NCI-H510A treated with DMSO at 0.1 percent for 48 hours (cell line): ENCODE measurements around the gene GTF3C4.

Source experiments
- DNase-seq: peaks from one replicate; lab custom pipeline; 2025; lab: John Stamatoyannopoulos, UW

GTF3C4 gene

DNA sequence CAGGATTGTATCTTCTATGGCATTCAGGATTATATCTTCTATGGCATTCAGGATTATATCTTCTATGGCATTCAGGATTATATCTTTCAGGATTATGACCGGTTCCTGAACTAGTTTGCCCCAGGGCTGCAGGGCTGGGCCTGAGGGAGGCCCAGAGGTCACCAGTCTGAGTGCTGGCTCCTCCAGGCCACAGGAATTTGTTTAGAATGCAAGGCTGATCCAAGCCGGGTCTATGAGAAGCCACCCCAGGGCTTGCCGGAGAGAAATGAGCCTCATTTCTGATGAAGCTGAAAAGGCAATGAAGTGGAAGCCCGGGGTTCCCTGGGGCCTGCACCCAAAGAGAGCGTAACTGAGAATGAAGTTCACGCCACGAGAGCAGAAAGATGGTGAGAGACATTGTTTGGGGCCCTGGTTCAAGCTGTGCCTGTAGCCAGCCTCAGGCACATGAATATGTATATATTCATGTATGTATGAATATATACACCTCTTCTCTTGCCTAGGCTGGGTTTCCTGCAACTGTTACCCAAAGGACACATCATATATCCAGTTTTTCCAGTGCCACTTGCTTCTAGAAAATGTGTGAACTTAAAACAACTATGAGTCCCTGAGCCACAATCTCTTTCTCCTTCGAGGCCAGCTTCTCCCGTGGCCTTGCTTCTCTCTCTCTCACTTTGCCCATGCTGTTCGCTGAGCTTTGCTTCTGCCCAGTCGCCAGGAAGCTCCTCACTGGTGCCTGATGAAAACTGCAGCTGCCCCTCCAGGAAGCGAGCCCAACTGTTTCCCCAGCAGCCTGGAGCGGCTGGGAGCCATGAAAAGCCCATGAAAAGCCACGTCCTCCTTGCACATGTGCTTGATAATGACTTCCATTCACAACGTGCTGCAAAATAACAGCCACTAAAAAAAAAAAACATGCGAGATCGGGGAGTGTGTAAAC lies 62.3 kb downstream of the GTF3C4 start:
- DNase-seq, result no peak

DNA sequence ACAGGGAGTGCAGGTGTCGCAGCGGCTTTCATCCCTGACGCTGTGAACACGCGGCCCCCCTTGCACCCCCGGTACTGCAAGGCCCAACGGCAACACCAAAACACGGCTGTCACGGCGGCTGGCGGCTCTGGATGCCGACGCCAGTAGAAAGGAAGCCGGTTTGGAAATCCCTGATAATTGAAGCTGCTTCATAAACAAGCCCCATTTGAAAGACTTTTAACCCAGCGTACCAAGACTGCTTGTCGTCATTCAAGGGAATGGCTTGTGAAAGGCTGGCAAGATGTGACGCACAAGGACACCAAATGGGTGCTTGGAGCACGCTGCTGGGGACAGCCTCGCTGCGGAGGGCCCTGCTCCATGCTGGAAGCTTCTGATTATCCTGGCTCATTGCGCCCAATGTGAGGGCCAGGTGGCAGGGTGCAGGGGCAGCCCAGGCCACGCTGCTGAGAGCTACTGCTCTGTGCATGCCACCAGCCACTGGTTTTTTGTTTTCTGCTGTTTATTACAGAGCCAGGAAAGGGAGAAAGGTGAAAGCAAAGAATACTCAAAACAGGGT lies 63.1 kb downstream of the GTF3C4 start:
- no peak for DNase-seq

DNA sequence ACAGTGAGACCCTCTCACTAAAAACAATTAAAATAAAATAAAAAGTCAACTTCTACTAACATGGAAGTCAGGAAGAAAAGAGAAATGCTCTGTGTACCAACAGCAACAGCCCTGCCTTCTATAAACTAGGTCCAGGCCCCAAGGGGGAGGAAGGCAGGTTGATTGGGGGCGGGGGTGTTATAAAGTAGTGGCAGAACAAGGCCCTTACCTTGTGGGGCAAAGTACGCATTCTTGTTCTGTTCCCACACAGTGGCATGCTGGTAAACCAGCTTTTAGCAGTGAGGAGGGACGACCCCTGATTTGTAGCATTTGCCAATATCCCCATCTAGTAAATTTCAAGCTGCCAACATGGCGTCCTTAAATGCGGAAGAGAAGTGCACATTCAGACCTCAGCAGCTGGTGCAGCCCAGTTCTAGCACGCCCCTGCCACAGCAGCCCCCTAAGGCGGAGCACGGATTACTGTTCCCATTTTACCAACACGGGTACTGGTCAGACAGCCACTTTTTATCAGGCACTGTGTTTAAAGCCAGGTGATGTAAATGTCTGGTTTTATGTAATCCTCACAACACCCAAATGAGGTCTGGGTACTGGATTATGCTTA lies 69.5 kb downstream of the GTF3C4 start:
- DNase-seq, result no peak

DNA sequence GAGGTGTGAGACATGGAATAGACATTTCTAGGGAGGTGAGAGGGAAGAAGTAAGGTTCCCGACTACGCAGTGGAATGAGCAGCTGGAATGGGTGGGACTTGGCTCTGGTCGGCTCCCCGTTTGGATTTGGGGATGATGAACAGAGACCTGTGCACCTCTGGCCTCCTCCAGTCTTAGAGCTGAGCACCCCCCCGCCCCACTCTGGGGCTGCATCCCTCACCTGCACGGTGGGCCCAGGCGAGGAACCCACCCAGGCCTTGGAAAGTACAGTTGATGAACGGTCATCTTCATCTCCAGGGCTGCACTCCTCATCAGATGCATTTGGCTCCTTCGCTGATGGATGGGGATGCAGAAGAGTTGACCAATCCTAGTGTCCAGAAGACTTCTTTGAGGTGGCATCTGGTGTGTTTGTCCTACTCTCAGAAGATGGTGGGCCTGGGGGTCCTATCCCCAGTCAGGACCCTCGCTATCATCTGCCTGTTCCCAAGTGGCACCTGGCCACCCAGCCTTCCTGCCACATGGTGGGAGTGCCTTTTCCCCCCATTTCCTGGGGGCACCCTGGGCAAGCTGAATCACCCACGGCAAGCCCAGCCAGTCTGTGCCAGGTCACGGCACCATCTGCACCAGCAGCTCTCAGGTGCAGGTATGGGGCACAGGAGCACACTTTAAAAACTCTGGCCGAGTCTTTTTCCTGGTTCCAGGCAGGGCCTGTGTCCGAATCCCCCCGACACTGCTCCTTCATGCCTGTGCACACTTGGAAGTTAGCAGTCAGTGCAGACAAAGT lies 70.5 kb downstream of the GTF3C4 start:
- DNase-seq, result no peak

DNA sequence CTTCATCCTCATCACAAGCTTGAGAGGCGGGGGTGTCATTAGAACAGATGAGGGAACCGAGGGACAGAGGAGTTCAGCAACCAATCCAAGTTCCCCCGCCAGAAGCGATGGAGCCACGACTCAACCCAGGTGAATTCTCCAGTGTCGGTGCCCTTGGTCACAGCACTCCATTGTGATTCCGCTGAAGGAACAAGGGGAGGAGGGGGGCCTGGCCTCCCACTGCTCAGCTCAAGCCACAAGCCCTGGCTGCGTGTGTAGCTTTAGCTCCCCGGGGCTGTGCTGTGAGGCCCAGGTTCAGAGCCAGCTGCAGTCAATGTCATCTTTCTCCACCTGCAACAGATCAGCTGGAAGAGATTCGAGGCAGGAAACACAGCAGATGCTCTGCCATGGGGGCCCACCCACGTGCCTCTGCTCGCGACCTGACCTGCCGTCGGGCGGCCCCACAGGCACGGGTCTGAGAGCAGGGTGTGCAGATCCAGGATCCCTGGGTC lies 72.6 kb downstream of the GTF3C4 start:
- no peak for DNase-seq

DNA sequence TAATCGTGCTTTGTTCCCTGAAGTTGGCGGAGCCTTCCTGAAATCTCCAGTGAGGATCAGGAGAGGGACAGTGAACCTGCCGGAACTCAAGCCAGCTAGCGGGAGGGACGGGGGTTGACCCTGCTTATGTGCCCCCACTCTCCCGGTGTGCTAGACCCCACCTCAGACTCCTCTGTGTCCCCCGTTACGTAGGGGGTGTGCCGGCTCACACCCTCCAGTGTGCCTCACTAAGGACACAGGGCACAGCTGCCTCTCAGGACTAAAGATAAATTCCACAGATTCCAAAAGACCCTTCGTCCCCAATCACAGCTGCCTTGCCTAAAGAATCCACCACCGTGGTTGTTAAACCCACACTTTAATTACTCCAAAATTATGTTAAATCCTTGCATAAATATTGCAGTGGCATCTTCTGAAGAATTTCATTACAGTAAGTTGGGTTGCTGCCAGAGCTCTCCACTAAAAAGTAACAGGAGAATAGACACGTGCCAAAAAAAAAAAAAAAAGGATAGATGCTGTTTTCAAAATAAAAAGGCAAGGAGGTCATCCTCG lies 73.7 kb downstream of the GTF3C4 start:
- no peak for DNase-seq
